GM21423 (cell line): ENCODE data around the gene KIAA1217.

Experiments
- ATAC-seq: cut with Tn5 transposase; IDR thresholded peaks from one replicate; pipeline ENCODE4 v1.9.1; 2021; ENCODE audit warnings: mild to moderate bottlenecking, moderate library complexity; ENCODE audit not compliant: unreplicated experiment

The KIAA1217 gene

DNA sequence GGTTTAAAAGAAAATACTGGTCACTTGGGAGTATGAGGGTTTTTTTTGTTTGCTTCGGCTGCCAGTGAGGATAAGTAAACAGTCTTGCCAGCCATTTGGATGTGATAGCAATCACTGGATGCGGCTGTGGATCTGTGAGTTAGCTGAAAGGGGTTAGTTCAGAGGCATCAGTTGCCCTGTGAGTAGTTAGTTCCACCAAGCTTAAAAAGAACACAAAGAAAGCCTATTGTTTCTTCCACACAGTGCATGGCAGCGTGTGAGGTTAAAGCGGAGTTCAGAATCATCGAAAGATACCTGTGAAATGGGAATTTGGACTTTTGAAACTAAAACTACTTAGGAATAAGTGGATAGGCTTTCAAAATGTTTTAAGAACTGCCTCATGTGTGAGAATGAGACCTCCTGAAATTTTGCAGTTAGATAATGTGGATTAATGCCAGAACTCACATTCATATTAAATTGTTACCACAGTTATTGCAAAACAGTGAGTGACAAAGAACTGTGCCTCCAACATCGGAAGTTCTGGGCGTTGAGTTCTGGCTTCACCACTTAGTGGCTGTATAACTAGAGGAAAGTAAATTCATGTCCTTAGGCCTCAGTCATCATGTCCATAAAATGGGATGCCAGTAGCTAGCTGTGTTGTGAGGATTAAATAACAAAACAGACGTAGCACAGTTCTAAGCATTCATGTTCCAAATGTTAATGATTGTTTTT is 31.3 kb downstream of the KIAA1217 start:
- ATAC-seq = no peak

DNA sequence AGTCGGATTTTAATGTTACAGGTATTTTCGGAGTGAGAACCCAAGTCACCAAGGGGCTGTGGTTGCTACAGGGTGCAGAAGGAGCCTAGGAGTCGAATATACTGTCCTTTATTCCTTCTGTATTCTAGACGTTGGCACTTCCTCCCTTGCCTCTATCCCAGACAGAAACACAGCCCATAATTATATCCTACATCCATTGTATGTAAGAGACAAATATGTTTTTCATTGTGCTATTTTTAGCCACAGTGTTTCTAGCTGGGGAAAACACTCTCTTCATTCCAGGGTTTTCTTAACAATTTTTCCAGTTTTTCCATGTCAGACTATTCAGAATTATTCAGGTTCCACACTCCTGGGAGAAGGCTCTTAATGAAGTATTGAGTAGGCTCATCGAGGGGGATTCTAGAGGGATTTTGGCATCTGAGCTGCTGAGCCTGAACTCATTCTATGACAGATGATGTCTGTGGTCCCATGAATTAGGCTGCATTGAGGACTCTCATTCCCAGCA is 32.6 kb downstream of the KIAA1217 start:
- no peak for ATAC-seq

DNA sequence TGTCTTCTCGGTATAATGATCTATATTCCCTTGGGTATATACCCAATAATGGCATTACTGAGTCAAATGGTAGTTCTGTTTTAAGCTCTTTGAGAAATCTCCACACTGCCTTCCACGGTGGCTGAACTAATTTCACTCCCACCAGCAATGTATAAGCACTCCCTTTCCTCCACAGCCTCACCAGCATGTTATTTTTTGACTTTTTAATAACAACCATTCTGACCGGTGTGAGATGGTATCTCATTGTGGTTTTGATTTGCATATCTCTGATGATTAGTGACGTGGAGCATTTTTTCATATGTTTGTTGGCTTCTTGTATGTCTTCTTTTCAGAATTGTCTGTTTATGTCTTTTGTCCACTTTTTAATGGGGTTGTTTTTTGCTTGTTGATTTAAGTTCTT is 33.6 kb downstream of the KIAA1217 start:
- ATAC-seq = no peak

DNA sequence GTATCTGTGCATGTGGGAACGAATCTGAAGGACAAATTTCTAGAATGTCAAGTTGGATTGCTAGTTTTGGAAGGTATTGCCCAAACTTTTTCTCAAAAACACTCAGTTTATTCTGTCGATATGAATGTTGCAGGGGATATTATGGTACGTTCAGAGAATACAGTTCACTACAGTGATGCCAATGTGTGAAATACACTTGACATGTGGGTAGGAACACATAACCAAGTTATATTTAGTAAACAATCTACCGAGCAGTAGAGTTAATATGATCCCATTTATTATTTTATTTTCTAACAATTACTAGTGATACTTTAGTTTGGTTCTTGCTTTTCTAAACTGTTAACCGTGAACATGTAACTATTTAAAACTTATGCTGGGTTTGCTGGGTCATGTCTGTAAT is 37.4 kb downstream of the KIAA1217 start:
- ATAC-seq = no peak

DNA sequence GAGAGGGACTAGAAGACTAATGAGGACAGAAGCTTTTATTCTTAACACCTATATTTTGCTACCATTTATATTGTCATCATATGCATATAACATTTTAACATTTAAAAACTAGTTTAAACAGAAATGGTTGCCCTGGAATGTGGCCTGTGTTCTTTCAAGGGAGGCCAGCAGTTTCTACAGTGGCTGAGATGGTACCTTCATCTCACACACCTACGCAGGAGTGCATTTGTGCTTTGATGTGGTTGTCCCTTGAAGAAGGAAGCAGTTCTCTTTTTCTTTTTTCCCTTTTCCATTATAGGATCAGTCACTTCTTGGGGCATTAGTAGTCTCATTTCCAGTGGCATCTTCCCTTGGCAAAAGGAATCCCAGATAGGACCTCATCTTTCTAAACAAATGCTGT is 38.9 kb downstream of the KIAA1217 start:
- ATAC-seq = no peak

DNA sequence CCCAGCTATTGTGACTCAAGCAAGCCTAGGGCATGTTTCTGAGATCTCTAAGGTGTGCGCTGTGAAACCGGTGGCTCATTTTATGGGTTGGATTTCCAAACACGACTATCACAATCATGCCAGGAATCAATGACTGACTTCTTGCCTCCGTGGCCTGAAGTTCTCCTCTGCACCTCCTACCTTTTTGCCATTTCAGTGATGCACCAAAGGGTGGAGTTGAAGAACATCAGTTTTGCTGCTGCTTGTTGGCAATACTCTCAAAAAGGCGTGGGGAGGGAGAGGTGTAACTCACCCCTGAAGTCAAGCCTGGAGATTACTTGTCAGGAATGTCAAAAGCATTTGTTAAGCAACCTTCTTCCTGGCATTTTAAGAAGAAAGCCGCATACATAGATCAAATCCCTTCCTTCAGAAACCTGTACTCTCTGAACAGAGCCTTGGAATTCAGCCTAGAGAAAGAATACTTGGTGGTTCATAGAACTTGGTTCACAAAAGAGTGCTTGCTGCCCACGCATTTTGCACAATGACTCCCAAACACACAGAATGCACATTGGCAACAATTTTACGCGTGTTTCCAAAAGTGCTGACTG is 41.0 kb downstream of the KIAA1217 start:
- ATAC-seq = no peak

DNA sequence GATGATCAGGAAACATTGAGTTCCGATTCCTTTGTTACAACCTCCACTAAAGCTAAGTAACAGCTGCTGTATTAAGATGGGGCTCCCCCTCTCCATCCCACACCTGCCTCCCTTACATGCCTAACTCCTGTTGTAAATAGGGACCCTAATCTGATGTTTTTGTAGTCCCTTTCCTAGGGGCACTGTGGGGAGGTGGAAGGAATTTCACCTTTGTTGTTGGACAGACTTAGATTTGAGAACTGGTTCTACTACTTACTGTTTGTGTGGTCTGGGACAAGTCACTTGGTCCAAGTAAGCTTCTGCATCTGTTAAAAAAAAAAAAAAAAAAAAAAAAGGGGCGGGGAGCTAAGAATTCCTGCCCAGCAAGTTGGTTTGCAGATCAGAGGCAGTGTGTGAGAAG is 42.6 kb downstream of the KIAA1217 start:
- ATAC-seq = no peak

DNA sequence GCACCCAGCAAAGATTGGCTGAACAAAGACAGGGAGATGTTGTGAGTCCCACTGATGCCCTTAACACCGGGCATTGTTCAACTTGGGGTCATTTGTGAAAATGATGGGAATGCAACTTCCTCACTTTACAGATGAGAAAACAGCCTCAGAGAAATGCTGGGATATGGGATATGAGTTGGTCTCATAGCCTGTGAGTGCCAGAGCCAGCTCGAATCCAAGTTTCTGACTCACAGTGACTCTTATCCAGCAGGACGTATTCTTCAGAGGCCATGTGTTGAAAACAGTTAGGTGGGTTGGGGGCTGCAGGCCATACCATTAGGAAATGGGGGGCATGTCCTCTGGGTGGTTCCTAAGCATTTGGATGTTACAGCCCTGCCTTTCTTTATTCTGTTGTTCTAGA is 45.2 kb downstream of the KIAA1217 start:
- ATAC-seq = no peak

DNA sequence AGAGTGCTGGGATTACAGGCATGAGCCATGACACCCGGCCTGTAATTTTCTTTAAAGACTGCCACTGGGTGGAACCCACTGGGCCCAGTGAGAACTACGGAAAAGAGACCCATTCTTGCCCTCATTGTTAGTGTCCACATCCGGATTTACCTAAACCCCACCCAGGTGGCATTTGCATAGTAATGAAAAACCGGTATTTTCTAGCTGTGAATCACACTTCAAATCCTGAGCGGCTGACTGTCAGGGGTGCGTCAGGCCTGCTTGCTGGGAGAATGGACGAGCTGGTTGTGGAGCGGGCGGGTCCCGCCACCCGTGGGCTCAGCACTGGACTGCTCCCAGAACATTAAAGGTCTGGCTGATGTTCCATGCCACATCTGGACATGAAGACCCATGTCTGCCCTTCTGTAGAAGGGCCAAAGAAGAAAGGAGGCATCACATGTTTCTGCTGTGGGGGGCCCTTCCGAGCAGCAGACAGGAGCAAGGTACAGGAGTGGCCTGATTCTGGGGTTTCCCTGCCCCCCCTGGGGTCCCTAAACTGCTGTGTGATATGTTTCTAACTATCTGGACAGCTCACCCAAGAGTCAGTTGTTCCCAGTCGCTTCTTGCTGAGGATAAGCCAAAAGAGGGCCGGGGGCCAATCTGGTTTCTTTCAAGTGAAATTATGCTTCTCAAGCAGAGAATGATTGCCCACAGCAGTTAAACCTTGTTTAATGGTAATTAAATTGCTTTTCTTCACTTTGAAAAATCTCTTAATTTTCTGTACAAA is 46.4 kb downstream of the KIAA1217 start:
- no peak for ATAC-seq

DNA sequence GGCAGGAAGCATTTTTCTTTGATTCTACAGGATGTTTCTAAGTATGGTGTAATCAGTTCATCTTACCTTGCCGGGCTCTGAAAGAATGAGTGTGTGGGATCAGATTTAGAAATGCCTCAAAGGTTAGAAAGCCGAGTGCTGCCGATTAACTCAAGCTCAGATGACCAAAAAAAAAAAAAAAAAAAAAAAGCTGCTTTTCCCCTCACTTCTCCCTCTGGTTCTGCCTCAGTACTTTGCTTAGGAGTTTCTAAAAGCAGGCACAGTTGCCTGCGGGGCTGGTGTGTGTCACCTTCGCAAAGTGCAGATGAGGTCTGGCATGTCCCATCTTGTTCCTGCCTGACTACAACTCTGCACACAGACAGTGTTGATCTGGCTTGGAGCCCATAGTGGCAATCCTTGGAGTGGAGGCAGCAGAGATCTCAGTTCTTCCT is 47.0 kb downstream of the KIAA1217 start:
- no peak for ATAC-seq

DNA sequence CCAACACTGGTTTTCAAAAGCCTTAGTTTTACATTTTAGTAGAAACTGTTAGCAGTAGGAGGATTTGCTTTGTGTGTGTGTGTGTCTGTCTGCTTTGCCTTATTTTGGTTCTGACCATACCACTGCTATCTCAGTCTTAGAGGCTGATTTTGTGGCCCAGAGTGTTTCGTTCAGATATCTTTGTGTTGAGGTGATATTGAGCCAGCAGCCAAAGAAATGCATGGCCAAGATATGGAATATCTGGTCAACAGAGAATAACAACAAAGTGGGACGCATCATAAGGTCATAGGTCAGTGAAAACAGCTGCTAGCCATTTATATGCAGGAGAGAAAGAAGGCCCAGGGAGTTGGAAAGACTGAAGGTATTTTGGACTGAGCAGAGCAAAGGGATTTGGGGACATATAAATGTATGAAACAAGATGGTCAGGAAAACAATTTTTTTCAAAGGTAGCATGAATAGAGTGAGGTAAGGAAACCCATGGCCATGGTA is 47.7 kb downstream of the KIAA1217 start:
- no peak for ATAC-seq

DNA sequence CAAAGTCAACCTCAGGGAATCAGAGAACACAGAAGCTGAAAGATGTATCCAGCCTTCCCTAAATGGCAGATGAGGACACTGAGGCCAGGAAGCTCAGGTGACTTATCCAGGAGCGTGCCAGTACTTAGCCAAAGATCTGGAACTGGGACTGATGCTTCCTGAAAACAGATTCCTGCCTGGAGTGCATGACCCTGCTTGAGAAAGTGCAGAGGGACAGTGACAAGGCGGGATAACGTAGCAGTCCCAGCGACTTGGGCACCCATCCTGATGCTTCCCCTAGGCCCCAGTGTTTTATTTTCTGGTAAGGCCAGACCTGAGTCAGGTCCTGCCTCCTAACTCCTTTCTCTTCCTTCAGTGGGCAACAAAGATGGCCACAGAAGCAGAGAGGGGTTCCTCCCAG is 48.6 kb downstream of the KIAA1217 start:
- ATAC-seq = no peak

DNA sequence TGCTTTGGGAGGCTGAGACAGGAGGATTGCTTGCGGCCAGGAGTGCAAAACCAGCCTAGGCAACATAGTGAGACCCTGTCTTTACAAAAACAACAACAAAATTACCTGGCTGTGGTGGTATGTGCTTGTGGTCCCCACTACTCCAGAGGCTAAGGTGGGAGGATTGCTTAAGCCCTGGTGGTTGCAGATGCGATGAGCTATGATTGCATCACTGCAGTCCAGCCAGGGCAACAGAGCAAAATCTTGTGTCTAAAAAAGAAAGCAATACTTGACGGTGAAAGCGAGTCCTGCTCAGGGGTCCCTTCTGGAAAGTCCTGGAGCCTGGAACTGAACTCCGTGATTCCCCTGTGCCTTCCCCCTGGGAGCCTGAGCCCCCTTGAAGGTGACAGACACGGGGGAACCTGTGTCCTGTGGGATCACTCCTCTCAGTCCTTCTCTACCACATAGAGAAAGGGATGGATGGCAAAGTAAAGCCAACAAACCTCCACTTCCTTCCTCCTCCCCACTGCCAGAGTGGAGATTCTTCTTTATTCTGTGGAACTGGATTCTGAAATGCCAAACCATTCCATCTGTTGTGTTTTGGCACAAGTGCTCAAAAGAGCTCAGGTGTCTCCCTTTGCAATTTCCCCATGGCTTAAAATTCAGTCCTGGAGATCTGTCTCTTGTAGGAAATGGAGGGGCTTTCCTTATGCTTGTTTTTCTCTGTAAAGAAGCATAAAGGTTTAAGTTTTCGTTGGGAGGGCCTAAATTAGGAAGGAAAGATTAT is 50.6 kb downstream of the KIAA1217 start:
- ATAC-seq = no peak

DNA sequence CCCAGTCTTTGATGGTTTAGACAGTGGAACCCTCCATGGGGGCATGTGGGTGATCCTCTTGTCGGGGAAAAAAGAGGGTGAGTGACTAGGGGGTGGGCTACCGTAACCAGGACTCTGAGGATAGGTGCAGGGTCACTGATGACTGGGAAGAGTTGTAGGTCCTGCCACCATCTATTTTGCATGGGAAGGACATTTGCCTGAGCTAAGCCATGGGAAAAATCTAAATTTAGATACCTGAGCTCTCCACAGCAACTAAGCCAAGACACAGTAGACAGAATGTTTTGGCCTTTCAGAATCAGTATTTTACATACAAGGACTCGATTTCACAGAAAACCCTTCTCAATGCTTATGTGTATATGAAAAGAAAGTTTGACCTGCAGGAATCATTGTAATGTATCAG is 52.7 kb downstream of the KIAA1217 start:
- ATAC-seq = no peak

DNA sequence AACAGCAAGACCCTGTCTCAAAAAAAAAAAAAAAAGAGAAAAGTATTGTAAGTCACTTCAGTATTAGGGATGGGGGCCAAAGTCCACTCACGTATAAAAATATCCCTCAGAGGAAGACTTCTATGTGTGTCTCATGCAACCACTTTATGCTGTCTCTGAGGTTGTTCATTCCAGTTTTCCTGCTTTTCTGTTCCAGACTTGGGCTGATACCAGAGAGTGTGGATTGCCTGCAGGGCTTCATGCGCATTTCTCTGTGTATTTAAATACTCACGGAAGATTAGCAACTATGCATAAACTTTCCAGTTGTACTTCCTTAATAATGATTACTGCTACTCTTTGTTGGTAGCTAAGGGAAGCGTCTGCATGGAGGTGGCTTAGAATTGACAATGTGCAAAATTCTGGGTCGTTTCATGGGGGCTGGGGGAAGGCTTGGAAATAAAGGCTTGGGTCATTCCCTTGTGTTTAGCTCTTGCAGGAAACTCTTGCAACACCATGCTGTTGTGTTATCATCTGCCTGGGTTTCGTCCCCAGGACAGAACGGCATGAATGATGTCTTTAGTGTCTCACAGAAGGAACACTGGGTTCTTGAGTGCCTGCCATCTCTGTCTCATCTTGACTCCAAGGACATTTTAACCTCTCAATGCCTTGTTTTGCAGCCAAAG is 54.1 kb downstream of the KIAA1217 start:
- ATAC-seq = no peak

DNA sequence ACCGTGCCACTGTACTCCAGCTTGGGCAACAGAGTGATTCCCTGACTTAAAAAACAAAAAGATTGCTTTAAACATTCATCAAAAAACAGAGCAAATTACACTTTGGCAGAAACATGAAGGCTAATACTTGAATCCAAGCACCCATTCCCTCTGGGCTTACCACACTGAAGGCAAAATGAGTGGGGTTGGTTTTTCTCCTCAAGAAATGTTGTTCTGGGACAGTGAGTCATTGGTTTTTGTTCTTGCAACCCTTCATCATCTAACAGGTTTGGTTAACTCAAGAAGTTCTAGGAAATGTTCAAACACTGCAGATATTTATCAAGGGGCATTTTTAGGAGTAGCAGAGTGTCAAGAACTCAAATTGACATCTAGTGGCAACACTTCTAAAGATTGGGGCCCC is 60.5 kb downstream of the KIAA1217 start:
- ATAC-seq = no peak

DNA sequence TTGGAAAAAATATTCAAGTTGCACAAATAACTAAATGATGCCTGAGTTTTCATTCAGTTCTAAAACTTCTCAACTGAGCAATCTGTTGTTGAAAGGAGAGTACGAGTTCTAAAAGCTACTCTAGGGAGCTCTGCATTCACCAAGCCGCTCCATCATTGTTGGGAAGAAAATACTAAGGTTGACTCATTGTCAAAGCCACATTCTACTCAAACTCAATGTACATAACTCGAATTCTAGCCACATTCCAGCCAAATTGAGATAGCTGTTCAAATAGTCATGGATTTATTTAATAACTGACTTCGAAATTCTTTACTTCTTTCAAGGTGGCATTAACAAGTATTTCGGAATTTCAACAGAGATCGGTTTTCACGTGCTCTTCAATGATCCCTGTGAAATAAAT is 63.4 kb downstream of the KIAA1217 start:
- ATAC-seq = no peak

DNA sequence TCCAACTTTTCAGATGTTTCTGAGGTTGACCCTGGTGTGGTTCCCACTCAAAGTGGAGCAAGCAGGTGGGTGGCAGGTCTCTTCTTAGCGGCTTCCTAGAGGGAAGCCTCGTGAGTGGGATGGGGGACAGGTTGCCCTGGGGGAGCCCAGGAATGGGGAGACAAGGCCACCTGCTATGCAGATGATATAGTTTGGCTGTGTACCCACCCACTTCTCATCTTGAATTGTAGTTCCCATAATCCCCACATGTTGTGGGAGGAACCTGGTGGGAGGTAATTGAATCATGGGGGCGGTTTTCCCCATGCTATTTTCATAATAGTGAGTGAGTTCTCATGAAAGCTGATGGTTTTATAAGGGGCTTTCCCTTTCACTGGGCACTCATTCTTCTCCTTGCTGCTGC is 68.3 kb downstream of the KIAA1217 start:
- ATAC-seq = no peak

DNA sequence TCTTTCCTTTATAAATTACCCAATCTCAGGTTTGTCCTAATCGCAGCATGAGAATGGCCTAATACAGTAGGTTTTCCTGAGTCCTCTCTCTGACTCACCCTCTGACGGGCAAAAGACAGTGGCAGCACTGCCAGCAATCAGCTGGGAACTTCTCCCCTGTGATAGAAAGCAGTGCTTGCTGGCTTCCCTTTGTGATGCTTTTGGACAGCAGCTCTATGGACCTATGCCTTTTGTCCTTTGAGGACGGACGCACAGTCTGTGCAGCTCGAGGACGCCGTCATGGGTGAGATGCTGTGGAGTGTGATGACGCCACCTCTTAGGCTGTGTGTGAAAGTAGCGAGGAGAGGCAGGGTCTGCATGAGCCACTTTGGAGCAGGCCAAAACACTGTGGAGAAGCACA is 68.8 kb downstream of the KIAA1217 start:
- no peak for ATAC-seq

DNA sequence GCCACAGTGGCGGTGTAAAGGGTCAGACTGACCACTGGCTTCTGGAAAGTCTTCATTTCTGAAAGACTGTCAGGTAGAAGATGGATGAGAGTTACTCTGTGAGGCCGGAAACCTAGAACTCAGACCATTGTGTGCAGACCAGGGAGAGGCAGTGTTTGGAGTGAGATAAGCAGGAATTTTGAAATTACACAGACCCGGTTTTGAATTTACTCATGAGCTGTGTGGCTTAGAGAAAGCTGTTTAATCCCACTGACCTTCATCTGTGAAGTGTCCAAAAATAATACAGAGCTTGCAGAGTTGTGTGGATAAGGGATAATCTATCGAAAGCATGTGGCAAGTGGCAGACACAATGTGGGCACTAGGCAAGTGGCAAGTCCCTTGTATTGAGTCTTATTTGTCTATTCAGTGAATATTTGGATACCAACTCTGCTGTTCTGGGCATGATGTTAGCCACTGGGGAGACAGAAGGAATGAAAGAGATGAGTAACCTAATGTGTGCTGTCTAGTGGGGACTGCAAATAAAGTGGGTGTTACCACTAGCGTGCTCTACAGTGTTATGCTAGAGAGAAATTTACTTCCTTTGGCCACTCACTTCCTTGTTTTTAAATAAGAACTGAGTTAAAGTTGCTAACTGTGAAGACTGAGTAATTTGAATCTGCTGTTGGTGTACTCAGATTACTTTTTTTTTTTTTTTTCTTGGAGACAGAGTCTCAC is 69.4 kb downstream of the KIAA1217 start:
- no peak for ATAC-seq
